ENCODE results near the gene CALU.

GRCh38 chr7:128737867-128738385, 1.2 kb upstream of the CALU start:
- TF ChIP-seq CTCF (IDR thresholded peaks at IDR 0.05; ENCODE audit: borderline replicate concordance, extremely low read depth, low read length, poor library complexity, severe bottlenecking) (no peak), EZH2 (IDR thresholded peaks at IDR 0.05; ENCODE audit: borderline replicate concordance, low read depth, low read length, severe bottlenecking) (no peak)
